Measurements from ENCODE around the gene BCL3.

The BCL3 gene

GRCh38 chr19:44808463-44809371, 60.2 kb downstream of the BCL3 start, which contains the start of gene BCAM (continued):
- peak; percentile 7; the same call in 1 of the 2 replicates for TF ChIP-seq PATZ1 (tag by site-specific recombination; IDR thresholded peaks at IDR 0.05)
- TF ChIP-seq KLF7 (tag by site-specific recombination; IDR thresholded peaks at IDR 0.05; ENCODE audit: borderline replicate concordance) = no peak
- peak; percentile 79 for TF ChIP-seq GLIS2 (tag by site-specific recombination; IDR thresholded peaks at IDR 0.05)
- no peak for TF ChIP-seq ZNF132 (tag by site-specific recombination; IDR thresholded peaks at IDR 0.05; ENCODE audit: borderline replicate concordance)
- no peak for TF ChIP-seq ZNF292 (tag by site-specific recombination; IDR thresholded peaks at IDR 0.05; ENCODE audit: borderline replicate concordance, low read depth)
- peak; percentile 41 for TF ChIP-seq ZBTB26 (tag by site-specific recombination; optimal IDR thresholded peaks at IDR 0.05)
- 0 out of 2 replicates have a peak, but pooled peaks have one; percentile 37 for TF ChIP-seq ZIC2 (tag by site-specific recombination; IDR thresholded peaks at IDR 0.05)
- no peak for TF ChIP-seq ZNF366 (tag by site-specific recombination; conservative IDR thresholded peaks at IDR 0.05)
- TF ChIP-seq ZNF560 (tag by site-specific recombination; IDR thresholded peaks at IDR 0.05; ENCODE audit: borderline replicate concordance) = no peak
- TF ChIP-seq ZNF248 (tag by site-specific recombination; IDR thresholded peaks at IDR 0.05) = no peak
- no peak for TF ChIP-seq ZBTB48 (tag by site-specific recombination; IDR thresholded peaks at IDR 0.05)
- TF ChIP-seq SP3 (tag by site-specific recombination; IDR thresholded peaks at IDR 0.05) = peak; percentile 46
- no peak for TF ChIP-seq ZNF843 (tag by site-specific recombination; IDR thresholded peaks at IDR 0.05)
- TF ChIP-seq GFI1B (tag by site-specific recombination; IDR thresholded peaks at IDR 0.05) = no peak
- TF ChIP-seq BCL11A (tag by site-specific recombination; IDR thresholded peaks at IDR 0.05; ENCODE audit: low read depth) = peak; percentile 62; the same call in 1 of the 2 replicates
- no peak for TF ChIP-seq ZNF48 (tag by site-specific recombination; IDR thresholded peaks at IDR 0.05)
- TF ChIP-seq ZNF274 (IDR thresholded peaks at IDR 0.05; ENCODE audit: low read length) = no peak
- no peak for TF ChIP-seq ZNF274 (tag by site-specific recombination; IDR thresholded peaks at IDR 0.05; ENCODE audit: borderline replicate concordance)
- TF ChIP-seq ZNF473 (tag by site-specific recombination; IDR thresholded peaks at IDR 0.05) = no peak
- TF ChIP-seq ZNF335 (tag by site-specific recombination; conservative IDR thresholded peaks at IDR 0.05) = peak; percentile 77
- TF ChIP-seq ZBTB6 (tag by site-specific recombination; IDR thresholded peaks at IDR 0.05) = peak; percentile 78
- TF ChIP-seq ZBTB10 (tag by site-specific recombination; IDR thresholded peaks at IDR 0.05) = peak; percentile 28; the same call in 1 of the 2 replicates
- peak; percentile 92 for TF ChIP-seq GLIS1 (tag by site-specific recombination; IDR thresholded peaks at IDR 0.05)
- no peak for TF ChIP-seq ZNF521 (tag by site-specific recombination; IDR thresholded peaks at IDR 0.05)
